Activated CD4-positive, alpha-beta memory T cell treated with anti-CD3 and anti-CD28 coated beads for 36 hours (primary cell): Measurements from ENCODE around the gene SSR2. TPM values are rescaled to one million over a fixed set of nuclear protein-coding genes. Genes with fewer than 3 reads are reported as not detected.
A peak's percentile ranks its signal among the peaks of the same experiment; 100 is the strongest.

Experiments used
- CTCF ChIA-PET: fragments of 350-600 bp; sonication (Branson Sonifier 250); formaldehyde crosslinking; loops from one replicate; lab custom pipeline; 2021; ENCODE audit warnings: antibody characterized with exemption, inconsistent platforms; lab: Charles Lee
- POLR2A ChIA-PET: fragments of 350-600 bp; sonication (Branson Sonifier 250); formaldehyde crosslinking; loops from one replicate; lab custom pipeline; 2021; ENCODE audit warnings: antibody characterized with exemption; lab: Charles Lee
- DNase-seq: peaks from one replicate; pipeline ENCODE4 v3.0.0-alpha.2; 2020
- H3K27ac Mint-ChIP-seq: one replicate; pipeline ENCODE4 v1.8.0; 2021; ENCODE audit warnings: mixed read lengths
- H3K27me3 Mint-ChIP-seq: one replicate; pipeline ENCODE4 v1.8.0; 2021; ENCODE audit warnings: mixed read lengths
- H3K36me3 Mint-ChIP-seq: one replicate; pipeline ENCODE4 v1.8.0; 2021; ENCODE audit warnings: mixed read lengths
- H3K4me1 Mint-ChIP-seq: one replicate; pipeline ENCODE4 v1.8.0; 2021; ENCODE audit warnings: low read depth, mixed read lengths
- H3K4me3 Mint-ChIP-seq: one replicate; pipeline ENCODE4 v1.8.0; 2021; ENCODE audit warnings: mild to moderate bottlenecking, mixed read lengths
- H3K9me3 Mint-ChIP-seq: one replicate; pipeline ENCODE4 v1.8.0; 2021; ENCODE audit warnings: mixed read lengths
- intact Hi-C: fragments of 100-400 bp; cut with micrococcal nuclease; formaldehyde crosslinking; loops from one replicate; pipeline ENCODE4 v1.15.1; 2023
- total RNA-seq, 2 experiments: library from RNA; stranded (reverse); gene quantifications; one replicate each; pipeline ENCODE4 v1.2.3, GENCODE V29; 2021

SSR2 gene
- total RNA-seq, 2 experiments from 2014 or later: 171 to 175 TPM

GRCh38 chr1:155977690-155978324 is 42.9 kb downstream of the SSR2 start:
- ChIA-PET POLR2A (interaction anchor here (1.1 to 5.1 kb wide), 10 partner anchors 9 to 305 kb away, joined by 3 to 44 read pairs (median 8); partner anchors contain the start of genes KHDC4, SMG5 and SYT11), CTCF (interaction anchor here (0.9 to 9.3 kb wide), 9 partner anchors 10 to 89 kb away, joined by 3 to 77 read pairs (median 7); partner anchors contain the start of gene KHDC4)
- Mint-ChIP-seq H3K4me3 (peak overlapping the region; percentile 96), H3K9me3 (no peaks in the 10 kb centered on the region), H3K27ac (peak overlapping the region; percentile 96), H3K4me1 (peaks cover 68% of the 10 kb centered on the region), H3K27me3 (no peaks in the 10 kb centered on the region), H3K36me3 (peaks cover 31% of the 10 kb centered on the region)
- intact Hi-C loops: loop anchor here (1.0 to 2.0 kb wide), 4 partner anchors 8 to 117 kb away; partner anchors contain the start of gene KHDC4
- peak; percentile 84 for DNase-seq

- intact Hi-C loops: loop anchor here (1.0 to 2.0 kb wide), 4 partner anchors 31 to 116 kb away; partner anchors contain the start of genes KHDC4 and LAMTOR2
- H3K27ac Mint-ChIP-seq: peak overlapping the region; percentile 96
- peak; percentile 46 for DNase-seq
- H3K36me3 Mint-ChIP-seq: peaks cover 34% of the 10 kb centered on the region
- H3K4me3 Mint-ChIP-seq: peak overlapping the region; percentile 96
- POLR2A ChIA-PET: interaction anchor here (0.7 to 5.1 kb wide), 12 partner anchors 8 to 314 kb away, joined by 3 to 44 read pairs (median 6); partner anchors contain the start of genes KHDC4, SMG5, SSR2 and SYT11
- H3K9me3 Mint-ChIP-seq: no peaks in the 10 kb centered on the region
- CTCF ChIA-PET: interaction anchor here (0.7 to 9.3 kb wide), 9 partner anchors 9 to 89 kb away, joined by 3 to 77 read pairs (median 7); partner anchors contain the start of gene KHDC4
- peaks cover 69% of the 10 kb centered on the region for H3K4me1 Mint-ChIP-seq
- no peaks in the 10 kb centered on the region for H3K27me3 Mint-ChIP-seq
Observed at GRCh38 chr1:155976913-155977689, 43.6 kb downstream of the SSR2 start.

- ChIA-PET POLR2A (interaction anchor here (0.6 to 5.1 kb wide), 15 partner anchors 7 to 313 kb away, joined by 3 to 44 read pairs (median 5); partner anchors contain the start of genes KHDC4, SMG5, SSR2 and SYT11), CTCF (interaction anchor here (0.5 to 9.3 kb wide), 8 partner anchors 8 to 613 kb away, joined by 3 to 77 read pairs (median 18); partner anchors contain the start of gene KHDC4)
- Mint-ChIP-seq H3K4me1 (peaks cover 67% of the 10 kb centered on the region), H3K27ac (peak overlapping the region; percentile 96), H3K9me3 (no peaks in the 10 kb centered on the region), H3K27me3 (no peaks in the 10 kb centered on the region), H3K4me3 (peak overlapping the region; percentile 96), H3K36me3 (peaks cover 36% of the 10 kb centered on the region)
- intact Hi-C loops: loop anchor here (1.0 to 2.0 kb wide), 2 partner anchors 78 to 115 kb away; partner anchors contain the start of gene LAMTOR2
- peak; percentile 67 for DNase-seq
Observed at GRCh38 chr1:155976062-155976912, 44.5 kb downstream of the SSR2 start.

GRCh38 chr1:155975375-155976061 is 45.2 kb downstream of the SSR2 start:
- no peak for DNase-seq
- H3K27me3 Mint-ChIP-seq: no peaks in the 10 kb centered on the region
- H3K36me3 Mint-ChIP-seq: peaks cover 39% of the 10 kb centered on the region
- CTCF ChIA-PET: interaction anchor here (1.4 to 3.4 kb wide), 4 partner anchors 27 to 91 kb away, joined by 3 to 29 read pairs (median 8); no protein-coding TSS in a partner anchor
- H3K4me1 Mint-ChIP-seq: peaks cover 67% of the 10 kb centered on the region
- POLR2A ChIA-PET: interaction anchor here (0.6 to 5.1 kb wide), 6 partner anchors 7 to 64 kb away, joined by 3 to 32 read pairs (median 4); partner anchors contain the start of gene KHDC4
- H3K4me3 Mint-ChIP-seq: peak overlapping the region; percentile 96
- H3K9me3 Mint-ChIP-seq: no peaks in the 10 kb centered on the region
- intact Hi-C loops: loop anchor here (1.0 to 2.0 kb wide), 2 partner anchors 79 to 115 kb away; partner anchors contain the start of gene LAMTOR2
- H3K27ac Mint-ChIP-seq: peak overlapping the region; percentile 96

- no peaks in the 10 kb centered on the region for H3K9me3 Mint-ChIP-seq
- H3K4me3 Mint-ChIP-seq: peak overlapping the region; percentile 96
- H3K4me1 Mint-ChIP-seq: peaks cover 67% of the 10 kb centered on the region
- peaks cover 49% of the 10 kb centered on the region for H3K36me3 Mint-ChIP-seq
- POLR2A ChIA-PET: interaction anchor here (0.8 to 1.5 kb wide), 2 partner anchors 28 to 62 kb away, joined by 3 to 4 read pairs; no protein-coding TSS in a partner anchor
- intact Hi-C loops: no loop called here
- DNase-seq: no peak
- CTCF ChIA-PET: interaction anchor here (1.0 to 2.7 kb wide), 5 partner anchors 12 to 92 kb away, joined by 3 to 8 read pairs (median 7); no protein-coding TSS in a partner anchor
- H3K27ac Mint-ChIP-seq: peak overlapping the region; percentile 96
- H3K27me3 Mint-ChIP-seq: no peaks in the 10 kb centered on the region
Observed at GRCh38 chr1:155974208-155975115, 46.3 kb downstream of the SSR2 start.

DNA sequence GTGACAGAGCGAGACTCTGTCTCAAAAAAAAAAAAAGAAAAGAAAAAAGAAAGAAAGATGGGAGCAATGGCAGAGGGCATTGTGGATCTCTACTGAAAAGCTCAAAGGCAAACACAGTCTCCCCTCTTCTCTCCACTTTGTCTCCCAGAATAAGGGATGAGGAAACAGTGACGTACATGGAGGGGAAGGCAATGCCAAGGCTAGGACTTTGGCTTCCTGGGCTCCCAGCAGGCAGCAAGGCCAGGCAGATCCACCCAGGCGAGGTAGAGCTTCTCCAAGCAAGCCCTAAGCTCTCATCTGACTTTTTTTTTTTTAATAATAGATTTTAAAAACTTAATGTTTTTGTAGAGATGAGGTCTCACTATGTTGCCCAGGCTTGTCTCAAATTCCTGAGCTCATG is 47.0 kb downstream of the SSR2 start:
- H3K4me3 Mint-ChIP-seq: no peak overlapping the region
- POLR2A ChIA-PET: interaction anchor here (0.6 kb wide), 1 partner anchor 12 kb away, joined by 3 read pairs; no protein-coding TSS in a partner anchor
- no peak for DNase-seq
- H3K27me3 Mint-ChIP-seq: no peaks in the 10 kb centered on the region
- intact Hi-C loops: no loop called here
- peaks cover 73% of the 10 kb centered on the region for H3K4me1 Mint-ChIP-seq
- peaks cover 55% of the 10 kb centered on the region for H3K36me3 Mint-ChIP-seq
- H3K9me3 Mint-ChIP-seq: no peaks in the 10 kb centered on the region
- H3K27ac Mint-ChIP-seq: peak overlapping the region; percentile 87
- CTCF ChIA-PET: interaction anchor here (1.0 to 2.7 kb wide), 5 partner anchors 11 to 93 kb away, joined by 3 to 8 read pairs (median 7); no protein-coding TSS in a partner anchor

GRCh38 chr1:155971910-155972809 is 48.6 kb downstream of the SSR2 start:
- ChIA-PET POLR2A (no interaction called here), CTCF (interaction anchor here (1.6 to 2.7 kb wide), 3 partner anchors 18 to 94 kb away, joined by 3 to 8 read pairs (median 7); no protein-coding TSS in a partner anchor)
- Mint-ChIP-seq H3K9me3 (no peaks in the 10 kb centered on the region), H3K4me3 (peak overlapping the region; percentile 27), H3K27me3 (no peaks in the 10 kb centered on the region), H3K36me3 (peaks cover 57% of the 10 kb centered on the region), H3K27ac (peak overlapping the region; percentile 87), H3K4me1 (peaks cover 88% of the 10 kb centered on the region)
- DNase-seq: no peak
- intact Hi-C loops: no loop called here

DNA sequence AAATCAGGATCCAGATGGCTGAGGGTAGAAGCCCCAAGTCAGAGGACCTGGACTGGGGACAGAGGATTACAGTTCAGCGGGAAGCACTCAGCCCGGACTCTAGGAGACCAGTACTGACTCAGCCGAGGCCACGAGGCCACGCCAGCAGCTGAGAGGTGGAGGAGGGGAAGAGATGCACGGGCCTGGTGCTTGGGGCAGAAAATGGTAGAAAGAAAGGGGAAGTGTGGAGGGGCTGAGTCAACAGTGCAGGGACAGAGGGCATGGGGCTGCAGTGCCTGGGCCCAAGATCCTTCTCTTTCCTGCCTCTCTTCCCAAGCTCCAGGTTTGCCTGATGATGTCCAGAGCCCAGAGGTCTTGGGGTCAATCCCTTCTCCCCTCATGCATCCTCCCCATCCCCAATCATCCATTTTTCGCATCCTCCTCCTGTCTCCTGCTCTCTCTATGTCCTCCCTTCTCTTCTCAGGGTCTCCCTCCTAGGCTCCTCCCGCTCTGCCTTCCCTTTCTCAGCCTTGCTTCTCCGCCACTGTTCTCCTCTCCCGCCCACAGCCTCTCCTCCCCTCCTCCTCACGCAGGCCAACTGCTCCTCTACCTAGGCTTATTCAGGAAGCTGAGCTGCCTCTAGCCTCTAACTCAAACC is 50.1 kb downstream of the SSR2 start:
- H3K4me3 Mint-ChIP-seq: peak overlapping the region; percentile 11
- H3K9me3 Mint-ChIP-seq: no peaks in the 10 kb centered on the region
- H3K4me1 Mint-ChIP-seq: peaks cover 85% of the 10 kb centered on the region
- DNase-seq: peak; percentile 71
- H3K27ac Mint-ChIP-seq: peak overlapping the region; percentile 88
- CTCF ChIA-PET: interaction anchor here (1.2 to 5.8 kb wide), 3 partner anchors 8 to 37 kb away, joined by 3 to 32 read pairs (median 3); partner anchors contain the start of genes ARHGEF2 and KHDC4
- POLR2A ChIA-PET: interaction anchor here (0.6 to 3.9 kb wide), 4 partner anchors 7 to 54 kb away, joined by 3 to 26 read pairs (median 4); partner anchors contain the start of gene ARHGEF2
- H3K27me3 Mint-ChIP-seq: no peaks in the 10 kb centered on the region
- intact Hi-C loops: loop anchor here (1.0 kb wide), 1 partner anchor 8 kb away; the partner anchor contains the start of gene ARHGEF2
- peaks cover 58% of the 10 kb centered on the region for H3K36me3 Mint-ChIP-seq
